IPS-18a (cell line): ENCODE results near the gene DDX11.
A peak's percentile ranks its signal among the peaks of the same experiment; 100 is the strongest.
"Not testable (repeated sequence)": the region's sequence is repeated elsewhere in the genome, so short reads cannot be mapped to it uniquely, and the experiment has no call there.

Experiments
- H3K27ac ChIP-seq: one replicate; pipeline ENCODE4 v1.5.1; 2013; ENCODE audit warnings: low read length
- H3K27me3 ChIP-seq: one replicate; pipeline ENCODE4 v1.6.1; 2013; ENCODE audit warnings: mild to moderate bottlenecking, low read length; ENCODE audit not compliant: control insufficient read depth, insufficient read depth
- H3K36me3 ChIP-seq: one replicate; pipeline ENCODE4 v1.6.1; 2013; ENCODE audit warnings: low read depth, low read length; ENCODE audit not compliant: control insufficient read depth
- H3K4me1 ChIP-seq: one replicate; pipeline ENCODE4 v1.6.1; 2013; ENCODE audit warnings: low read depth, low read length; ENCODE audit not compliant: control insufficient read depth
- H3K4me3 ChIP-seq: one replicate; pipeline ENCODE4 v1.5.1; 2013; ENCODE audit warnings: low read length
- H3K9ac ChIP-seq: one replicate; pipeline ENCODE4 v1.6.1; 2013; ENCODE audit warnings: mild to moderate bottlenecking, low read length, moderate library complexity
- H3K9me3 ChIP-seq: one replicate; pipeline ENCODE4 v1.6.1; 2013; ENCODE audit warnings: low read depth, low read length; ENCODE audit not compliant: control insufficient read depth

DDX11 gene

DNA sequence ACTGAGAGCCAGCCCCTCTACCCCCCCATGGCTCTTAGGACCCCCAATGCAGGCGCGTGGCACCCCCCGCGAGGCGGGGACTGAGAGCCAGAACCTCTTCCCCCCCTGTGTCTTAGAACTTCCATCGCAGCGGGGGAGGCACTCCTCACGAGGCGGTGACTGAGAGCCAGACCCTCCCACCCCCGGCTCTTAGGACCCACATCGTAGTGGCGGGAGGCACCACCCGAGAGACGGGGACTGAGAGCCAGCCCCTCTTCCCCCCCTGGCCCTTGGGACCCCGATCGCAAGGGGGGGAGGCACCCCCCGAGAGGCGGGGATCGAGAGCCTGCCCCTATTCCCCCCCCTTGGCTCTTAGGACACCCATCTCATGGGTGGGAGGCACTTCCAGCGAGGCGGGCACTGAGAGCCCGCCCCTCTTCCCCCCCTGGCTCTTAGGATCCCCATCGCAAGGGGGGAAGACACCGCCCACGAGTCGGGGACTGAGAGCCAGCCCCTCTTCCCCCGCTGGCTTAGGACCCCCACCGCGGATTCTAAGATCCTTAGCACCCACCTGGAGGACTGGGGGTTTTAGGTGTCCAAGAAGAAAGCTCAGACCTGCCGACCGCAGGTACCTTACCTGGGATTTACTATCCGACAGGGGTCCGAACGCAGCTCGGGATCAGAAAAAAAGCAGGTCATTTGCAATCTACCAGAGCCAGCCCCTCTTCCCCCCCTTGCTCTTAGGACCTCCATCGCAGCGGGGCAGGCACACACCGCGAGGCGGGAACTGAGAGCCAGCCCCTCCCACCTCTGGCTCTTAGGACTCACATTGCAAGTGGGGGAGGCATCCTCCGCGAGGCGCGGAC is 44.9 kb downstream of the DDX11 start:
- peaks cover 4% of the 10 kb centered on the region for H3K4me1 ChIP-seq
- H3K27ac ChIP-seq = no peak overlapping the region
- H3K36me3 ChIP-seq = no peaks in the 10 kb centered on the region
- no peaks in the 10 kb centered on the region for H3K9me3 ChIP-seq
- H3K9ac ChIP-seq = no peak overlapping the region
- peaks cover 40% of the 10 kb centered on the region for H3K27me3 ChIP-seq
- H3K4me3 ChIP-seq = peak overlapping the region; percentile 68

GRCh38 chr12:31119192-31119802 is 45.6 kb downstream of the DDX11 start:
- H3K9me3 ChIP-seq = no peaks in the 10 kb centered on the region
- H3K27me3 ChIP-seq = peaks cover 40% of the 10 kb centered on the region
- H3K4me3 ChIP-seq = peak overlapping the region; percentile 68
- no peaks in the 10 kb centered on the region for H3K36me3 ChIP-seq
- H3K27ac ChIP-seq = no peak overlapping the region
- H3K4me1 ChIP-seq = peaks cover 4% of the 10 kb centered on the region
- no peak overlapping the region for H3K9ac ChIP-seq

DNA sequence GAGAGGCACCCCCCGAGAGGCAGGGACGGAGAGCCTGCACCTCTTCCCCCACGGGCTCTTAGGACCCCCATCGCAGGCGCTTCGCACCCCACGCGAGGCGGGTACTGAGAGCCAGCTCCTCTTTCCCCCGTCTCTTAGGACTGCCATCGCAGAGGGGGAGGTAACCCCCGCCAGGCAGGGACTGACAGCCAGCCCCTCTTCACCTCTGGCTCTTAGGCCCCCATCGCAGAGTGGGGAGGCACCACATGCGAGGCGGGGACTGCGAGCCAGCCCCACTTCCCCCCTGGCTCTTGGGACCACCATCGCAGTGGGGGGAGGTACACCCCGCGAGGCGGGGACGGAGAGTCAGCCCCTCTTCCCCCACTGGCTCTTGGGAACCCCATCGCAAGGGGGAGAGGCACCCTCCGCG is 46.1 kb downstream of the DDX11 start:
- H3K36me3 ChIP-seq = no peaks in the 10 kb centered on the region
- H3K4me1 ChIP-seq = peaks cover 4% of the 10 kb centered on the region
- H3K27ac ChIP-seq = no peak overlapping the region
- H3K9me3 ChIP-seq = no peaks in the 10 kb centered on the region
- H3K9ac ChIP-seq = no peak overlapping the region
- H3K27me3 ChIP-seq = peaks cover 40% of the 10 kb centered on the region
- H3K4me3 ChIP-seq = peak overlapping the region; percentile 68

GRCh38 chr12:31120392-31121008 is 46.8 kb downstream of the DDX11 start:
- H3K9me3 ChIP-seq = no peaks in the 10 kb centered on the region
- peaks cover 4% of the 10 kb centered on the region for H3K4me1 ChIP-seq
- H3K4me3 ChIP-seq = peak overlapping the region; percentile 50
- H3K9ac ChIP-seq = no peak overlapping the region
- no peak overlapping the region for H3K27ac ChIP-seq
- H3K27me3 ChIP-seq = peaks cover 40% of the 10 kb centered on the region
- no peaks in the 10 kb centered on the region for H3K36me3 ChIP-seq

DNA sequence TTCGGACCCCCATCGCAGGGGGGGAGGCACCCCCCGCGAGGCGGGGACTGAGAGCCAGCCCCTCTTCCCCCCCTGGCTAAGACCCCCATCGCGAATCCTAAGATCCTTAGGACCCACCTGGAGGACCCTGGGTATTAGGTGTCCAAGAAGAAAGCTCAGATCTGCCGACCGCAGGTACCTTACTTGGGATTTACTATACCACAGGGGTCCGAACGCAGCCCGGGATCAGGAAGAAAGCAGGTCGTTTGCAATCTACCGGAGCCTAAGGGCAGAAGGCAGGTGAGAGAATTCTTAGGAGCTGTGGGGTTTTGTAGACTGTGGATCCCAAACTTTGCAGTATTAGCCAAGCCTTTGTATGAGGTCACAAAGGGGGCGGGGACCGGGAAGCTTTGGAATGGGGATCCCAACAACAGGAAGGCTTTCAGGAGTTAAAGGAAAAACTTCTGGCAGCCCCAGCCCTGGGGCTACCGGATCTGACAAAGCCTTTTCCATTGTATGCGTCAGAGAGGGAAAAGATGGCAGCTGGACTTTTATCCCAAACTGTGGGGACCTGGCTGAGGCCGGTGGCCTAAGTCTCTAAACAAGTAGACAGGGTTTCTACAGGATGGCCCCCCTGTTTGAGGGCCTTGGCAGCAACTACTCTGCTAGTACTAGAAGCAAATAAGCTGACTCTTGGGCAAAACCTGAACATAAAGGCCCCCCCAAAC is 47.5 kb downstream of the DDX11 start:
- not testable (repeated sequence) for H3K9me3 ChIP-seq, H3K4me1 ChIP-seq, H3K27ac ChIP-seq, H3K9ac ChIP-seq, H3K36me3 ChIP-seq
- H3K4me3 ChIP-seq = peak overlapping the region; percentile 50
- peaks cover 40% of the 10 kb centered on the region for H3K27me3 ChIP-seq

DNA sequence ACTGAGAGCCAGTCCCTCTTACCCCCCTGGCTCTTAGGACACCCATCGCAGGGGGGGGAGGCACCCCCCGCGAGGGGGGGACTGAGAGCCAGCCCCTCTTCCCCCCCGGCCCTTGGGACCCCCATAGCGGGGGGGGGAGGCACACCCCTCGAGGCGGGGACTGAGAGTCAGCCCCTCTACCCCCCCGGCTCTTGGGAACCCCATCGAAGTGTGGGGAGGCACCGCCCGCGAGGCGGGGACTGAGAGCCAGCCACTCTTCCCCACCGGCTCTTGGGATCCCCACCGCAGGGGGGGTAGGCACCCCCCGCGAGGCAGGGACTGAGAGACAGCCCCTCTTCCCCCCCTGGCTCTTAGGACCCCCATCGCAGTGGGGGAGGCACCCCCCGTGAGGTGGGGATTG is 48.8 kb downstream of the DDX11 start:
- no peak overlapping the region for H3K27ac ChIP-seq
- no peaks in the 10 kb centered on the region for H3K9me3 ChIP-seq
- H3K4me3 ChIP-seq = no peak overlapping the region
- H3K36me3 ChIP-seq = no peaks in the 10 kb centered on the region
- no peak overlapping the region for H3K9ac ChIP-seq
- H3K4me1 ChIP-seq = peaks cover 4% of the 10 kb centered on the region
- H3K27me3 ChIP-seq = peaks cover 34% of the 10 kb centered on the region

- not testable (repeated sequence) for H3K9ac ChIP-seq, H3K27ac ChIP-seq, H3K4me3 ChIP-seq, H3K36me3 ChIP-seq, H3K9me3 ChIP-seq, H3K4me1 ChIP-seq
- H3K27me3 ChIP-seq = peaks cover 17% of the 10 kb centered on the region
These were observed 50.5 kb downstream of the DDX11 start for GRCh38 chr12:31124158-31124557.

DNA sequence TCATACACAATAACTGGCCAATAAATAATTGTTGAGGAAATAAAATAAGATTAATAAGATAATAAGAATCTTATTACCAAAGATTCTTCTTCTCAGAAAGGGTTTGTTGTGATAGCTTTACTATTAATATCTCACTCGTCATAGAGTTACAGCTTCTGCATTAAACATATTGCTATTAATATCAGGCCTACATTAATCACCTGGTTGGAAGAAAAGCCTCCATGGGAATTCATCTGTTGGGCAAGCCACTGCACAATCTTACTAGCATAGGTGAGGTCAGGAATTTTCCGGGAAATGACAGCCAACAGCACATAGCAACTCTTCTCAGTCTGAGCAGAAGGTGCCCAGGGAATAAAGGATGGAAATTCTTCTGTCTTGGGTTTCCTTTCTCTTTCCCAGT is 51.5 kb downstream of the DDX11 start:
- H3K9ac ChIP-seq, H3K4me1 ChIP-seq, H3K4me3 ChIP-seq, H3K27me3 ChIP-seq, H3K27ac ChIP-seq, H3K36me3 ChIP-seq, H3K9me3 ChIP-seq: not testable (repeated sequence)

DNA sequence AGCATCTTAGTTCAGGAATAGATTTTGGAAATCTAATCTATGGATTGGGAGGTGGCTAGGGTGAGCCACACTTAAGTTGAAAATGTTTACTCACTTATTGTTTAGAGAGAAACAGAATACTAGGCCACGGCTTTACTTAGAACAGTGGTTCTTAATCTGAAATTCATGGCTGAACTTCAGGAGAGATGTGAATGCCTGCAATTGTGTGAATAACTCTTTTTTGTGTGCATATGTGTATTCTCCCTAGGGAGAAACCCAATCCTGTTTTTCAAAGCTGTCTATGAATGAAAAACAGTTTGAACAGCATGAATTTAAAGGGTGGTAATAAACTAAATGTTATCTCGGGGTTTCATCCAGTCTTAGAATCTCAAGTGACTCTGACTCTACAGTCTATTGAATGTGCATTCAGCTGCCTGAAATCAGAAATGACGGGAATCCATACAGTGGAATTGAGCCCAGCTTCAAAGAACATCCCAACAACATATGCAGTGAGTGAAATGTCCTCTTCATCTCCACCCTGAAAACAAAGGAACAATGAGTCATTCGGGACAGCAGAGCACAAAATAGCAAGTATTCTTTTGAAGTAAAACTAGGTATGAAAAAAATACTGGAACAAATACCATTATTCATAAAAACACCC is 53.7 kb downstream of the DDX11 start:
- H3K4me1 ChIP-seq, H3K9ac ChIP-seq, H3K27ac ChIP-seq, H3K9me3 ChIP-seq, H3K27me3 ChIP-seq, H3K36me3 ChIP-seq, H3K4me3 ChIP-seq: not testable (repeated sequence)

GRCh38 chr12:31136581-31136980 is 62.9 kb downstream of the DDX11 start:
- H3K27ac ChIP-seq, H3K9ac ChIP-seq, H3K4me3 ChIP-seq, H3K4me1 ChIP-seq, H3K9me3 ChIP-seq, H3K36me3 ChIP-seq, H3K27me3 ChIP-seq: not testable (repeated sequence)

DNA sequence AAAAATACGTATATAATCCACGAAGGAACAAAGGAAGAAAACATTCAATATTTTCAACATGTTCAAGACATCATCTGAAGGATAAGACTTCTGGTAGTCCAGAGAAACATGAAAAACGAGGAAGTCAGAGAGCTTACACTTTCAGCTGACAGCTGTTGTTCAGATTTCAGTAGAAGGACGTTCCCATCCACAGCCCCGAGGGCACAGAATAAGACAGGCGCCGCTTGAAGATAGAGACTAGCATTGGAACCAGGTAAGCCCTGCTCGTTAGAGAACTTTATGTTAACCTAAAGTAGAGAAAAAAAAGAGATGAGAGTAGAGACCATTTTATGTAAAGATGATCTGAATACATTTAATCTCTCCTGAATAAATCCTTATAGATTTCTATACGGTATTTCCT is 71.1 kb downstream of the DDX11 start:
- H3K4me3 ChIP-seq = not testable (repeated sequence)

More for the DNA sequence above, 71.1 kb downstream of the DDX11 start:
- H3K27ac ChIP-seq, H3K9ac ChIP-seq, H3K4me1 ChIP-seq, H3K36me3 ChIP-seq, H3K27me3 ChIP-seq, H3K9me3 ChIP-seq: not testable (repeated sequence)
